Lung (tissue), 12 donors: ENCODE data around the gene HIPK2. TPM values are rescaled to one million over a fixed set of nuclear protein-coding genes. Genes with fewer than 3 reads are reported as not detected.

Experiments
- ATAC-seq: fragments of 200-7000 bp; cut with Tn5 transposase; one replicate; pipeline ENCODE4 v1.9.1; 2020; ENCODE audit warnings: moderate number of reproducible peaks; ENCODE audit not compliant: insufficient read depth, low FRiP score
- DNase-seq, 3 donors: peaks; one replicate each; pipeline ENCODE4 v3.0.0-alpha.2; 2013 to 2017
- H3K27ac ChIP-seq, 2 donors: one replicate each; pipeline ENCODE4 v1.5.1; 2013; ENCODE audit warnings: mild to moderate bottlenecking in 2 of 2, moderate library complexity in 2 of 2, control low read depth in 1 of 2, inconsistent platforms in 1 of 2, low read depth in 1 of 2, low read length in 1 of 2
- H3K27me3 ChIP-seq, 3 donors: one replicate each; pipeline ENCODE4 v1.5.1; 2013; ENCODE audit warnings: low read length in 2 of 3; ENCODE audit not compliant: control insufficient read depth in 3 of 3, insufficient read depth in 3 of 3
- H3K36me3 ChIP-seq, 4 donors: one replicate each; pipeline ENCODE4 v1.5.1; 2013; ENCODE audit warnings: low read length in 4 of 4, mild to moderate bottlenecking in 1 of 4, moderate library complexity in 1 of 4; ENCODE audit not compliant: control insufficient read depth in 4 of 4, insufficient read depth in 4 of 4
- H3K4me1 ChIP-seq, 5 donors: one replicate each; pipeline ENCODE4 v1.5.1; 2013; ENCODE audit warnings: low read length in 5 of 5, mild to moderate bottlenecking in 2 of 5, moderate library complexity in 1 of 5; ENCODE audit not compliant: control insufficient read depth in 5 of 5, insufficient read depth in 5 of 5
- H3K4me3 ChIP-seq: one replicate; pipeline ENCODE4 v1.5.1; 2013; ENCODE audit warnings: mild to moderate bottlenecking, control low read depth, moderate library complexity
- H3K9ac ChIP-seq, 2 donors: one replicate each; pipeline ENCODE4 v1.5.1; 2013; ENCODE audit warnings: low read length in 2 of 2, control low read depth in 1 of 2; ENCODE audit not compliant: insufficient read depth in 1 of 2
- H3K9me3 ChIP-seq, 4 donors: one replicate each; pipeline ENCODE4 v1.5.1; 2013; ENCODE audit warnings: low read length in 3 of 4, mild to moderate bottlenecking in 1 of 4, moderate library complexity in 1 of 4; ENCODE audit not compliant: control insufficient read depth in 4 of 4, insufficient read depth in 3 of 4
- WGBS, 2 donors: extraction: QIAGEN DNeasy Blood & Tissue Kit; methylation state at CpG; one replicate each; pipeline ENCODE4 v1.1.7; 2013; 5-methylcytosine and 5-hydroxymethylcytosine counted together
- polyA plus RNA-seq, 2 donors: library from polyadenylated mRNA; stranded (reverse); fragments of 200-250 nt; gene quantifications; one replicate each; pipeline ENCODE4 v1.2.1, GENCODE V29; 2013
- total RNA-seq, 2 donors: library from RNA; depleted of rRNA in 1 of 2; stranded (reverse); fragments of >200 nt in 1 of 2; gene quantifications; one replicate each; pipeline ENCODE4 v1.2.1, GENCODE V29; 2014 to 2021
- TF ChIP-seq, protein P1 (sequence below): IDR thresholded peaks from 2 replicates; pipeline ENCODE4 v1.5.1; 2012; ENCODE audit warnings: mild to moderate bottlenecking; ENCODE audit errors: control extremely low read depth, extremely low read depth
- donor health status: control.
- donor health status: control.
- donor health status: Bipolar disorder and iron deficiency.
- donor health status: healthy.
- donor health status: DM: yes; HTN: yes; CAD: no.

The HIPK2 gene
- total and polyA plus RNA-seq, 4 donors, result 8.7 to 65.1 (median 18.3) TPM

GRCh38 chr7:139702313-139702731, 75.5 kb downstream of the HIPK2 start:
- ATAC-seq (no peak), DNase-seq (peak; percentile 57 to 70 (median 68))
- peaks cover 0 to 2% (median 0%) of the 10 kb centered on the region in 4 donors for H3K9me3 ChIP-seq
- H3K4me1 ChIP-seq, result peaks cover 5 to 36% (median 22%) of the 10 kb centered on the region in 5 donors
- no peaks in the 10 kb centered on the region for H3K27me3 ChIP-seq
- H3K4me3 ChIP-seq, result no peak overlapping the region
- no peak overlapping the region for H3K9ac ChIP-seq
- H3K36me3 ChIP-seq, result peaks cover 0 to 29% (median 11%) of the 10 kb centered on the region in 4 donors
- WGBS, 2 donors, result 19 to 37% methylated on average over 8 of the region's 8 CpGs
- TF ChIP-seq, protein P1, sequence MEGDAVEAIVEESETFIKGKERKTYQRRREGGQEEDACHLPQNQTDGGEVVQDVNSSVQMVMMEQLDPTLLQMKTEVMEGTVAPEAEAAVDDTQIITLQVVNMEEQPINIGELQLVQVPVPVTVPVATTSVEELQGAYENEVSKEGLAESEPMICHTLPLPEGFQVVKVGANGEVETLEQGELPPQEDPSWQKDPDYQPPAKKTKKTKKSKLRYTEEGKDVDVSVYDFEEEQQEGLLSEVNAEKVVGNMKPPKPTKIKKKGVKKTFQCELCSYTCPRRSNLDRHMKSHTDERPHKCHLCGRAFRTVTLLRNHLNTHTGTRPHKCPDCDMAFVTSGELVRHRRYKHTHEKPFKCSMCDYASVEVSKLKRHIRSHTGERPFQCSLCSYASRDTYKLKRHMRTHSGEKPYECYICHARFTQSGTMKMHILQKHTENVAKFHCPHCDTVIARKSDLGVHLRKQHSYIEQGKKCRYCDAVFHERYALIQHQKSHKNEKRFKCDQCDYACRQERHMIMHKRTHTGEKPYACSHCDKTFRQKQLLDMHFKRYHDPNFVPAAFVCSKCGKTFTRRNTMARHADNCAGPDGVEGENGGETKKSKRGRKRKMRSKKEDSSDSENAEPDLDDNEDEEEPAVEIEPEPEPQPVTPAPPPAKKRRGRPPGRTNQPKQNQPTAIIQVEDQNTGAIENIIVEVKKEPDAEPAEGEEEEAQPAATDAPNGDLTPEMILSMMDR, result no peak
- H3K27ac ChIP-seq, result peak overlapping the region; percentile 53 to 83

- ATAC-seq (no peak), DNase-seq (no peak)
- peaks cover 0 to 29% (median 11%) of the 10 kb centered on the region in 4 donors for H3K36me3 ChIP-seq
- H3K27ac ChIP-seq, result peak overlapping the region; percentile 53 to 83
- peaks cover 5 to 36% (median 22%) of the 10 kb centered on the region in 5 donors for H3K4me1 ChIP-seq
- 66 to 72% methylated on average over 12 of the region's 12 CpGs for WGBS, 2 donors
- TF ChIP-seq, protein P1, result no peak
- H3K4me3 ChIP-seq, result no peak overlapping the region
- H3K9me3 ChIP-seq, result peaks cover 0 to 2% (median 0%) of the 10 kb centered on the region in 4 donors
- H3K9ac ChIP-seq, result no peak overlapping the region
- H3K27me3 ChIP-seq, result no peaks in the 10 kb centered on the region
These were observed 75.9 kb downstream of the HIPK2 start for GRCh38 chr7:139701908-139702307.

- ATAC-seq, result no peak
- peaks cover 0 to 26% (median 7%) of the 10 kb centered on the region in 4 donors for H3K36me3 ChIP-seq
- no peak overlapping the region for H3K27ac ChIP-seq
- no peak for DNase-seq
- H3K4me3 ChIP-seq, result no peak overlapping the region
- no peaks in the 10 kb centered on the region for H3K27me3 ChIP-seq
- no peak overlapping the region for H3K9ac ChIP-seq
- WGBS, 2 donors, result 82 to 88% methylated on average over 16 of the region's 16 CpGs
- peaks cover 5 to 36% (median 28%) of the 10 kb centered on the region in 5 donors for H3K4me1 ChIP-seq
- TF ChIP-seq, protein P1, result no peak
- peaks cover 0 to 2% (median 0%) of the 10 kb centered on the region in 4 donors for H3K9me3 ChIP-seq
These were observed 77.1 kb downstream of the HIPK2 start for GRCh38 chr7:139700505-139701235.
